Measurements from ENCODE around the gene SMARCAL1. TPM values are rescaled to one million over a fixed set of nuclear protein-coding genes. Genes with fewer than 3 reads are reported as not detected.

Gene SMARCAL1
- total RNA-seq, 2 experiments from 2014 or later = 6.3 TPM

GRCh38 chr2:216498379-216499352, 86.4 kb downstream of the SMARCAL1 start, which contains the start of gene RPL37A:
TSS of gene RPL37A (plus strand) at chr2:216498844. CDS start at chr2:216498875, 31 bp downstream.
- H3K4me3 Mint-ChIP-seq = peak within 1 kb of the TSS; percentile 97
- peaks cover 54% of the 10 kb centered on the region for H3K4me1 Mint-ChIP-seq (ENCODE audit: low read depth)
- ATAC-seq (ENCODE audit: poor library complexity) (peak; percentile 92), DNase-seq (peak; percentile 79 to 96 (median 86))
- TF ChIP-seq, protein P1, sequence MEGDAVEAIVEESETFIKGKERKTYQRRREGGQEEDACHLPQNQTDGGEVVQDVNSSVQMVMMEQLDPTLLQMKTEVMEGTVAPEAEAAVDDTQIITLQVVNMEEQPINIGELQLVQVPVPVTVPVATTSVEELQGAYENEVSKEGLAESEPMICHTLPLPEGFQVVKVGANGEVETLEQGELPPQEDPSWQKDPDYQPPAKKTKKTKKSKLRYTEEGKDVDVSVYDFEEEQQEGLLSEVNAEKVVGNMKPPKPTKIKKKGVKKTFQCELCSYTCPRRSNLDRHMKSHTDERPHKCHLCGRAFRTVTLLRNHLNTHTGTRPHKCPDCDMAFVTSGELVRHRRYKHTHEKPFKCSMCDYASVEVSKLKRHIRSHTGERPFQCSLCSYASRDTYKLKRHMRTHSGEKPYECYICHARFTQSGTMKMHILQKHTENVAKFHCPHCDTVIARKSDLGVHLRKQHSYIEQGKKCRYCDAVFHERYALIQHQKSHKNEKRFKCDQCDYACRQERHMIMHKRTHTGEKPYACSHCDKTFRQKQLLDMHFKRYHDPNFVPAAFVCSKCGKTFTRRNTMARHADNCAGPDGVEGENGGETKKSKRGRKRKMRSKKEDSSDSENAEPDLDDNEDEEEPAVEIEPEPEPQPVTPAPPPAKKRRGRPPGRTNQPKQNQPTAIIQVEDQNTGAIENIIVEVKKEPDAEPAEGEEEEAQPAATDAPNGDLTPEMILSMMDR (IDR thresholded peaks at IDR 0.05) = no peak
- no peaks in the 10 kb centered on the region for H3K9me3 ChIP-seq (ENCODE audit: control insufficient read depth in 1 of 2, insufficient read depth in 1 of 2, low read length in 2 of 2)
- H3K36me3 Mint-ChIP-seq (ENCODE audit: low read depth) = peaks cover 55% of the 10 kb centered on the region
- H3K27me3 ChIP-seq (ENCODE audit: control insufficient read depth in 1 of 2, insufficient read depth in 2 of 2, low read length in 2 of 2) = no peaks in the 10 kb centered on the region
- H3K9me3 Mint-ChIP-seq = no peaks in the 10 kb centered on the region
- peak within 1 kb of the TSS; percentile 72 for H3K4me3 ChIP-seq (ENCODE audit: low read length)
- H3K27me3 Mint-ChIP-seq = no peaks in the 10 kb centered on the region
- H3K4me1 ChIP-seq (ENCODE audit: insufficient read depth, low read length) = peaks cover 27% of the 10 kb centered on the region
- peak within 1 kb of the TSS; percentile 94 for H3K27ac Mint-ChIP-seq
- peak within 1 kb of the TSS; percentile 77 to 82 for H3K27ac ChIP-seq (ENCODE audit: low read depth in 1 of 2, low read length in 2 of 2)
- ChIA-PET CTCF (interaction anchor here (1.2 kb wide), 1 partner anchor 155 kb away, joined by 3 read pairs; no protein-coding TSS in a partner anchor), POLR2A (interaction anchor here (1.0 to 2.6 kb wide), 11 partner anchors 8 to 1187 kb away, joined by 3 to 10 read pairs (median 5); partner anchors contain the start of genes ATIC, MARCHF4 and SMARCAL1)
- H3K36me3 ChIP-seq (ENCODE audit: insufficient read depth, low read length) = peaks cover 41% of the 10 kb centered on the region
- intact Hi-C loops (cut with DNase I, micrococcal nuclease) = loop anchor here (2.0 to 10.0 kb wide), 4 partner anchors 86 to 1186 kb away; partner anchors contain the start of genes ATIC (in 1 of the 2) and SMARCAL1 (in 1 of the 2)

GRCh38 chr2:216499641-216500218, 87.4 kb downstream of the SMARCAL1 start:
- no peaks in the 10 kb centered on the region for H3K27me3 ChIP-seq (ENCODE audit: control insufficient read depth in 1 of 2, insufficient read depth in 2 of 2, low read length in 2 of 2)
- no peaks in the 10 kb centered on the region for H3K9me3 ChIP-seq (ENCODE audit: control insufficient read depth in 1 of 2, insufficient read depth in 1 of 2, low read length in 2 of 2)
- Mint-ChIP-seq H3K27ac (peak overlapping the region; percentile 94), H3K4me3 (peak overlapping the region; percentile 97), H3K27me3 (no peaks in the 10 kb centered on the region), H3K36me3 (ENCODE audit: low read depth) (peaks cover 66% of the 10 kb centered on the region), H3K9me3 (no peaks in the 10 kb centered on the region), H3K4me1 (ENCODE audit: low read depth) (peaks cover 59% of the 10 kb centered on the region)
- ChIA-PET CTCF (no interaction called here), POLR2A (no interaction called here)
- H3K36me3 ChIP-seq (ENCODE audit: insufficient read depth, low read length) = peaks cover 51% of the 10 kb centered on the region
- TF ChIP-seq, protein P1 (IDR thresholded peaks at IDR 0.05) = no peak
- intact Hi-C loops (cut with DNase I, micrococcal nuclease) = loop anchor here (2.0 to 10.0 kb wide), 5 partner anchors 87 to 1685 kb away; partner anchors contain the start of genes ATIC (in 1 of the 2) and SMARCAL1 (in 1 of the 2)
- H3K4me1 ChIP-seq (ENCODE audit: insufficient read depth, low read length) = peaks cover 27% of the 10 kb centered on the region
- H3K27ac ChIP-seq (ENCODE audit: low read depth in 1 of 2, low read length in 2 of 2) = peak overlapping the region; percentile 77 to 82
- DNase-seq (peak in 1 of 14 experiments; percentile 23), ATAC-seq (ENCODE audit: poor library complexity) (no peak)
- peak overlapping the region; percentile 72 for H3K4me3 ChIP-seq (ENCODE audit: low read length)

DNA sequence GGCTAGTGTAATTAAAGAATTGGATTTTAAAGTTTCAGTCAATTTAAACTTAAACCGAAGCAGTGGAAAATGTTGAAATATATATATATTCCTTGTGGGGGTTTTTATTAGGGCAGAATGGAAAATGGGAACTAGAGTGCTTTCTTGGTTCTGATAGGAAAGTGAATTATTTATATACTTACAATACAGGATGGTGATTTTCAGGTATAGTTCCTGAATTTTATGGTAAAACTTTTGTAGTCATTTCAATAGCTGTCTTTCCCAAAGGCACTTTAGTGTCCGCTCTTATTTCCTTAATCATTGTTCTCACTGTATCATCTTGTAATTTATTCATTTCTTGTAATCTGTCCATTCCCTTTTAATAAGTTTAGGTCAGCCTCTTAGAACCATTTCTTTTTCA, 88.3 kb downstream of the SMARCAL1 start:
- H3K27ac ChIP-seq (ENCODE audit: low read depth in 1 of 2, low read length in 2 of 2) = no peak overlapping the region
- no peaks in the 10 kb centered on the region for H3K27me3 ChIP-seq (ENCODE audit: control insufficient read depth in 1 of 2, insufficient read depth in 2 of 2, low read length in 2 of 2)
- peak overlapping the region; percentile 94 for H3K27ac Mint-ChIP-seq
- H3K9me3 Mint-ChIP-seq = no peaks in the 10 kb centered on the region
- ChIA-PET POLR2A (no interaction called here), CTCF (no interaction called here)
- intact Hi-C loops (cut with DNase I, micrococcal nuclease) = loop anchor here in 1 of 2 experiments (10.0 kb wide), 1 partner anchor 1686 kb away; no protein-coding TSS in a partner anchor
- ATAC-seq (ENCODE audit: poor library complexity) (no peak), DNase-seq (no peak)
- peak overlapping the region; percentile 97 for H3K4me3 Mint-ChIP-seq
- H3K36me3 ChIP-seq (ENCODE audit: insufficient read depth, low read length) = peaks cover 54% of the 10 kb centered on the region
- peaks cover 59% of the 10 kb centered on the region for H3K4me1 Mint-ChIP-seq (ENCODE audit: low read depth)
- H3K9me3 ChIP-seq (ENCODE audit: control insufficient read depth in 1 of 2, insufficient read depth in 1 of 2, low read length in 2 of 2) = no peaks in the 10 kb centered on the region
- H3K4me1 ChIP-seq (ENCODE audit: insufficient read depth, low read length) = peaks cover 27% of the 10 kb centered on the region
- TF ChIP-seq, protein P1 (IDR thresholded peaks at IDR 0.05) = no peak
- H3K4me3 ChIP-seq (ENCODE audit: low read length) = no peak overlapping the region
- peaks cover 73% of the 10 kb centered on the region for H3K36me3 Mint-ChIP-seq (ENCODE audit: low read depth)
- no peaks in the 10 kb centered on the region for H3K27me3 Mint-ChIP-seq
